GM12873 (cell line): ENCODE data around the gene TMEM183A.
A peak's percentile ranks its signal among the peaks of the same experiment; 100 is the strongest.

Experiments
- TF ChIP-seq, protein P1 (sequence below): IDR thresholded peaks from 2 replicates; pipeline ENCODE4 v1.5.1; 2012; ENCODE audit warnings: low read depth, mild to moderate bottlenecking, moderate library complexity, low read length, control low read depth; ENCODE audit not compliant: insufficient read depth; ENCODE audit errors: missing control alignments

TMEM183A gene

DNA sequence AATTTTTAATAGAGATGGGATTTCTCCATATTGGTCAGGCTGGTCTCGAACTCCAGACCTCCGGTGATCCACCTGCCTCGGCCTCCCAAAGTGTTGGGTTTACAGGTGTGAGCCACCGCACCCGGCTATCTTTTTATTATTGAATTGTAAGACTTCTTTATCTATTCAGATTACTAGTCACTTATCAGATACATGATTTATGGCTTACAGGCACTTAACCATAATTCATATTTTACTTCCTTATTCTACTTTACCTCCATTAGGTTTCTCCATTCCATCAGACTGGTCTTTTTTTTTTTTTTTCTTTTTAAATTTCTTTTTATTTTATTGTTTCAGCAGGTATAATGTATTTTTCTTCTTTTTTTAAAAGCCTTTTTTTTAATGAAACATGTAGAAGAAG, 4.4 kb downstream of the TMEM183A start:
- TF ChIP-seq, protein P1, sequence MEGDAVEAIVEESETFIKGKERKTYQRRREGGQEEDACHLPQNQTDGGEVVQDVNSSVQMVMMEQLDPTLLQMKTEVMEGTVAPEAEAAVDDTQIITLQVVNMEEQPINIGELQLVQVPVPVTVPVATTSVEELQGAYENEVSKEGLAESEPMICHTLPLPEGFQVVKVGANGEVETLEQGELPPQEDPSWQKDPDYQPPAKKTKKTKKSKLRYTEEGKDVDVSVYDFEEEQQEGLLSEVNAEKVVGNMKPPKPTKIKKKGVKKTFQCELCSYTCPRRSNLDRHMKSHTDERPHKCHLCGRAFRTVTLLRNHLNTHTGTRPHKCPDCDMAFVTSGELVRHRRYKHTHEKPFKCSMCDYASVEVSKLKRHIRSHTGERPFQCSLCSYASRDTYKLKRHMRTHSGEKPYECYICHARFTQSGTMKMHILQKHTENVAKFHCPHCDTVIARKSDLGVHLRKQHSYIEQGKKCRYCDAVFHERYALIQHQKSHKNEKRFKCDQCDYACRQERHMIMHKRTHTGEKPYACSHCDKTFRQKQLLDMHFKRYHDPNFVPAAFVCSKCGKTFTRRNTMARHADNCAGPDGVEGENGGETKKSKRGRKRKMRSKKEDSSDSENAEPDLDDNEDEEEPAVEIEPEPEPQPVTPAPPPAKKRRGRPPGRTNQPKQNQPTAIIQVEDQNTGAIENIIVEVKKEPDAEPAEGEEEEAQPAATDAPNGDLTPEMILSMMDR, result no peak

DNA sequence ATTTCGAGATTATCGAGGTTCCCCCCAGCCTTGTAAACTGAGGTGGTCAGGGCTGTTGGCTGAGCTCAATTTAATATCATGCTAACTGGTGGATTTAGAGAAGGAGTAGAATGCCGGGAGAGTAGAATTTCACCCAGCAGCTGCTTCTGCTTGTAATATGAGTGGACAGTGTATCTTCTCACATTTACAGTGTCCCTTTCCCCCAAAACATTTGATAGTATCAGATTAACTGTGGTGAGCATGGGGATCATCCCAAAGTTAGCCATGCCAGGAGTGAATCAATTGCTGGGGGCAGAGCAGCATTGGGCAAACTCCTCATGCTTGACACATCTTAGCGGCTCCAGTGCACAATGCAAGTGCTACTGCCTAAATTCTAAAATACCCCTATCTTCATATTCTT, 9.9 kb downstream of the TMEM183A start:
- TF ChIP-seq, protein P1, result no peak

DNA sequence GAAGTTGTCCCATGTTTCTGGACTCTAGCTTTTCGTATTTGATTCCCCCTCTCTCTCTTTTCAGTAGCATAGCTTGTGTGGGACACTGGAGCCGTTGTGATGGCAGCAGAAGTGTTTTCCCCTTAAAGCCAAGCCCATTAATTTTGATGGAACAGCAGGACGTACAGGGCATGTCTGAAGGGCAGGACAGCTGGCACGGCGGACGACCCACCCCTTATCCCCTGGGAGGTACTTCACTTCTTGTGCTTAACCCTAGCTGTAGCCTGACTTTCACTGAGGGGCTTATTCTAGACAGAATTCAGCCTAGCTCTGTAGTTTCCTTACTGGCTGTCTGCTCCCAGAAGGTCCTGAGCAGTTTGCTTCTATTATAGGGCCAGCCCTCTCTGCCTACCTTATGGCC, 10.5 kb downstream of the TMEM183A start:
- TF ChIP-seq, protein P1, result no peak

DNA sequence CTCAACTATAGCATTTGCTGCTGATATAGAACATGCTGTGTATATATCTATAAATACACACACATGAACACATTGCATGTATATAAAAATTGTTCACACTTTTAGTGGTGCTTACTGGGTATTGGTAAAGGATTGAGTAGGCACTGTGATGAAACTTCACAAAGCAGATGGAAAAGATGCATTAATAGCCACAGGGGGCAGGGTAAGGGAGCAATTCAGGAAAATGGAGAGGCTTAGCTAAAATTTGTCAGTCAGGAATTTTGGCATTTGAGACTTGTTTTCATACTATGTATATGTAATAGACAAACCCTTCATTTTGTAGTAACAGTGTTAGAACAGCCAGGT, 18.5 kb downstream of the TMEM183A start:
- TF ChIP-seq, protein P1, result no peak

DNA sequence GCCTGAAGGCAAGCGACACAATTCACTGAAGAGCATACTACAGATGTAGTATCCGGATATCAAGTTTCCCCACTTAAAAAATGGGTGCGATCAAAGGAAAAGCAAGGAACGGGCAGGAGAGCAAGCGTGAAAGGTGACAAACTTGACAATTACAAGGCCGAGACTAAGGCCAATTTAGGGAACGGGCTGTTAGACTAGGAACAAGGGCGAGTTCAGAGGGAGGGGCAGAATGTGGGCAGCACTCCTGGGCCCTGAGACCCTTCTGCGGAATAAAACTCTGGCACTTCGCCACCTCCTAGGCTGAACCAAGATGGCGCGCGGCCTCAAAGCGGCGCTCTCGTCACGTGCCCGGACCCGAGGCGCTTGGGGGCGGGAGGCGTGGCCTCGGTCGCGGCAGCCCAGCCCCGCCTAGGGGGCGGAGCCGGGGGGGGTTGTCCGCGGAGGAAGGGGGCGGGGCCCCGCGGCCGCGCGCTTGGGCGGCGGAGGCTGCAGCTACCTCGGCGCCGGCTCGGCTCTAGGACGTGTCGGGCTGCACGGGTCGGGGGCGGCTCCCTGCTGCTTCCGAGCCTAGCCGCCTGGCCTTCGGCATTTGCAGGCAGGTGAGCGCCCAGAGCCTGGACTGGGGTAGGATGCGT, 19.0 kb downstream of the TMEM183A start, which contains the start of gene PPFIA4:
Gene PPFIA4 (plus strand): TSS at position 461 of the 635 bp plus-strand sequence. CDS start 12,518 bp downstream, outside the sequence.
- TF ChIP-seq, protein P1, result no peak

DNA sequence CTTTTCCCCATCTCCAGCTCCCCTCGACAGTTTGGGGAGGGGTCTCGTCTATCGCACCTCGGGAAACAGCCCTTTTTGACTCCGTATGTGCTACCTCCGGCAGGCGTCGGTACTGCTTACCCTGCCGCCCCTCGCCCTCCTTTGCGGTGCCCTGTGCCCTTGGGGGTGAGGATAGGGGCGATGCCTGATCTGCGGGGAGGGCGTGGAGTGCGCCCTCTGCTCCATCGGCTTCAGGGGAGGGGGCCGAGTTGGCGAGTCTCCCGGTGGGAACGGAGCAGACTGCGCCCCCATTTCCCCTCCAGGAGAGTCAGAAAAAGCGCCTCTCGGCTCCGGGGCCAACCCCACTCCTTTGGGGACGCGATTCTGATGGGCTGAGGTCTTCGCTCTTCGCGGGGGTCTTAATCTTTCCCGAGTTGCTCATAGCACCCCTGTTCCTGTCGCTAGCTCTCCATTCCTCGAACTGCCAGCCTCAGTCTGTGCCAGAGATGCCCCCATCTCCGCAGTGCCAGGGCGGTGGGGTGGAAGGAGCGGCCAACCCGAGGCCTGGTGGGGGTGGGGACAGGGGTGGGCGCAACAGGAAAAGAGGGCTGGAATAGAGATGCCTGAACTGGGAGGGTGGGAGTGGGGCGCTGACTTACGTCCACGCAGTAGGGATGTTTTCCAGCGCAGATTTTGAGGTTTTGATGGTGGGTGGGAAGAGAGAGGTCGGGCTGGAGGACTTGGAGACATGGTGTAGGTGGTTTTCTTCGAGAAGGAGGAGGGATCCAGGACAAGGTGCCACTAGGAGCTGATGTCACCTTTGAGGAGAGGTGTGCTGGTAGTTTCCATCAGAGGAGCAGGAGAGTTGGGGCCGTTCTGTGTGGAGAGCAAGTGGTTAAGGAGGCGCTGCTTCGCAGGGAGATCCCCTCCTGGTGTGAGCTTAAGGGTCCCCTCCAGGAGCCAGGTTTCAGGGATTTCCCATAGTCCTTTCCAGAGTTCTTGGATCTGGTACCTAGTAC, 19.8 kb downstream of the TMEM183A start:
- TF ChIP-seq, protein P1, result peak; percentile 8
